Stimulated activated CD8-positive, alpha-beta memory T cell treated with anti-CD3 and anti-CD28 coated beads, Interleukin-7, amount 100 ng/mL, for 4 hours (primary cell): ENCODE results near the gene TCN1.
"Not testable (repeated sequence)": the region's sequence is repeated elsewhere in the genome, so short reads cannot be mapped to it uniquely, and the experiment has no call there.

Source experiments
- DNase-seq, 2 donors: peaks; one replicate each; pipeline ENCODE4 v3.0.0-alpha.2; 2020; ENCODE audit warnings: low read depth in 2 of 2

TCN1 gene

DNA sequence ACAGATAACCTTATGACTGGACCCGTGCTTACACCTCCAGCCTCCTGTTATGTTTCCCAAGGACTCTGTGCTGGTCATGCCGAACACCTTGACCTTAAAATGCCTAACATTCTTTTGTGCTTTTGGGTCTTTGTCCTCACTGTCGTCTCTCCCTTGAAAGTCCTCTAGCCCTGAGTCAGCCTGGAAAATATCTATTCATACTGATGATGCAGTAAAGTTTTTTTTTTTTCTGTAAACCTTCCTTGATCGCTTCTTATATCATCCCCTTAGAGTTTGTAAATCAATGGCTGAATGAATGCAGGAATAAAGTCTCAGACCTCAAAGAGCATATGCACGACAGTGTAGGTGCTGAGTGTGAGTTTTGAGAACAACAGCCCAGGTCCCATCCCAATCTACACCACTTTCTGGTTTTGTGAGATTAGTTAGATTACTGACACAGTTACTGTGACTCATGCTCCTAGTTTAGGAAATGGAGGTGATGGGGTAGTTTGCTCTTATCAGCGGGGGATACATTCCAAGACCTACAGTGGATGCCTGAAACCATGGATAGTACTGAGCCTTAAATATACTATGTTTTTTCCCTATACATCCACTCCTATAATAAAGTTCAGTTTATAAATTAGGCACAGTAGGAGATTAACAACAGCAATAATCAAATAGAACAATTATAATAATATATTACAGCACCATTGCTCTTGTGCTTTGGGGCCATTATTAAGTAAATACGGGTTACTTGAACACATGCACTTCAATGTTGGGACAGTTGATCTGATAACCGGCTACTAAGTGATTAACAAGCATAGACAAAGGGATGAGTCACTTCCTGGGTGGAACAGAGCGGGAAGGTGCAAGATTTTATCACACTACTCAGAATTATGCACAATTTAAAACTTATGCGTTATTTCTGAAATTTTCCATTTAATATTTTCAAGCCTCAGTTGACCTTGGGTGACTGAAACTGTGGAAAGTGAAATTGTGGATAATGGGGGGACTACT, 8.6 kb downstream of the TCN1 start:
- DNase-seq, result peak in 1 of 2 donors; percentile 10

GRCh38 chr11:59854871-59855270, 11.4 kb downstream of the TCN1 start:
- no peak for DNase-seq

DNA sequence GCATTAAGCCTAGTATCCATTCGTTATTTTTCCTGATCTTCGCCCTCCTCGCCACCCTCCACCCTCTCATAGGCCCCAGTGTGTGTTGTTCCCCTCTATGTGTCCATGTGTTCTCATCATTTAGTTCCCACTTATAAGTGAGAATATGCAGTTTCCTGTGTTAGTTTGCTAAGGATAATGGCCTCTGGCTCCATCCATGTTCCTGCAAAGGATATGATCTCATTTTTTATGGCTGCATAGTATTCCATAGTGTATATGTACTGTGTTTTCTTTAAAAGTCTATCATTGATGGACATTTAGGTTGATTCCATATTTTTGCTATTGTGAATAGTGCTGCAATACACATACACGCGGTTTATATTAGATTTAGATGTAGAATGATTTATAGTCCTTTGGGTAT, 14.9 kb downstream of the TCN1 start:
- not testable (repeated sequence) for DNase-seq

- DNase-seq, result not testable (repeated sequence)
Observed at GRCh38 chr11:59849551-59849950, 16.7 kb downstream of the TCN1 start.

DNA sequence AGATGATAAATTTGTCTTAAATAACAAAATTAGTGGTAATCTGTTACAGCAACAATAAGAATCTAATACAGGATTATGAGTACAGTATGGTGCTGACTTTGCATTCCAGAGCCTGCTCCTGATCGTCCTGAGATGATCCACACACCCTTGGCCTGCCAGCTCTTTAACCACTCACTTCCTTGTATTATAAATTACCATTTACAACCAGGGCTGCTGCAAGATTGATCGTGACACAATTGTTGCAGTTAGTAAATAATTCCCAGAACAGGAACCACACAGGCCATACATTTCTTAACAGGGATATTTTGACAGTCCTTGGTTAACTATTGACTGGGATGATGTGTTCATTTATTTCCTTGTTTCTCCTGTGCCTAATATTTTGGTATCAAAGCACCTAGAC, 17.2 kb downstream of the TCN1 start:
- DNase-seq, result no peak

- DNase-seq, result not testable (repeated sequence)
Observed at GRCh38 chr11:59848439-59848838, 17.8 kb downstream of the TCN1 start.

DNA sequence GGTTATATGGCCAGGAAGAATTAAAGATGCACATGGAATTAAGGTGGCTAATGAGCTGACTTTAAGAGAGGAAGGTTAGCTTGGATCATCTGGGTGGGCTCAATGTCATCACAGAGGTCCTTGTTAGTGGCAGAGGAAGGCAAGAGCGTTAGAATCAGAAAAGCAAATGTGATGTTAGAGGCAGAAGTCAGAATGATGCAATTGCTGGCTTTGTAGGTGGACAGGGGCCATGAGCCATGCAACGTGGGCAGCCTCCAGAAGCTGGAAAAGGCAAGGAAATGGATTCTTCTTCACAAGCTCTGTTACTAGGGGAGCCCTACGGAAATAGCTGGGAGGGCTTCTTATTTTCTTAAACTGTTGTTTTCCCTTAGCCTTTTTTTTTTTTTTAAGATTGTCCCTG, 18.7 kb downstream of the TCN1 start:
- no peak for DNase-seq

- no peak for DNase-seq
Observed at GRCh38 chr11:59846556-59846955, 19.7 kb downstream of the TCN1 start.

DNA sequence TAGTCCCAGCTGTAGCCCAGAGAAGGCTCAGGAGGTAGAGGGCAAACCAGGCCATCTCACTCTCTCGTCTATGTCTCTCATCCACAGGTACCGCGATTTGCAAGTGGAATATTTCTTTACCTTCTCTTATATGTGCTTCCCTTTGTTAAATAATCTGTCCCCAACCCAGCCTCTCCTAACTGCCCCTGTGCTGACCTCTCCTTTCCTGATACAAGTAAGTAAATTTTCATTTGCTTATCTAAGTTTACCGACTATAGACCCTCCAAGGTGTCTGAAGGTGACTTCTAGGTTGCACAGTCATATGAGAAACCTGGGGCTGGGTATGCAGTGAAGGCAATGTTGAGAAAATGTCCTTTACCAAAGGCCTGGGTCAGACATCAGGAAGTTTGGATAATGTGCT, 20.9 kb downstream of the TCN1 start, which contains the start of gene CBLIF:
TSS of gene CBLIF (minus strand) at position 101 of the 400 bp plus-strand sequence. CDS start at position 55, 46 bp downstream.
- DNase-seq, result no peak

- DNase-seq, result no peak
Observed at GRCh38 chr11:59842316-59842715, 24.0 kb downstream of the TCN1 start.

- DNase-seq, result no peak
Observed at GRCh38 chr11:59841514-59841913, 24.8 kb downstream of the TCN1 start.

DNA sequence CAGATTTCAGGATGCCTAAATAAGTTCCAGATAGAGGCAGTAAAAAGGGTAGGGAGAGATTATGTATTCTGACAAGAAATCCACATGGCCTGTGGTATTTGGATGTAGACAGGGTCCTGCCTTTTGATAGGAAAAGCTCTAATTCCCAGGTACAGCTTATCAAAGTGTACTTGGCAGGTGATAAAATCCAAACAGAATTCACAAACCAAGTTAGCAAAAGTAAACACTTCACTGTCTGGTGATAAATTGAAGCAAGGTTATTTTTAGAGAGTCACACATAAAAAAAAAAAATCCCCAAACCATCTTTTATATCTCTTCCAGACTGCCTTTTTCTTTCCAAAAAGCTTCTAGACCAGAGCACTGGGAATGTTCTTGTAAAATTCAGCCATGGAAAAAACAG, 26.7 kb downstream of the TCN1 start:
- DNase-seq, result no peak

DNA sequence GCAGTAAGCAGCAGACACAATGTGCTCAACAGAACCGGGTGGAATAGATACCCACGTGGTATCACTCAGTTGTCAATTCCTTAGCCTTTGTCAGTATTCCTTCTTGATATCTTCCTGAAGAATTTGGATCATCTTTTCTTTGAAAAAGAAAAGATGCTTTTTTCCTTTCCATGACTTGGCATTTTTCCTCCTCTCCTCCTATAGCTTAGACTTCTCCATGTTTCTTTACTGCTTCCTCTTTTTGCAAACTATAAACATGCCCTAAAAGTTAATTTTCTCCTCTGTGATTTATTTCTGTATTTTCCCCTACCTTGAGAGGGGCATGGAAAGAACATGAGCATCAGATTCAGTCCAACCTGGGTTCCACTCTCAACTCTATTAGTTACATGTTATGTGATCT, 32.7 kb downstream of the TCN1 start:
- DNase-seq, result no peak

- DNase-seq, result no peak
Observed at GRCh38 chr11:59829358-59829757, 36.9 kb downstream of the TCN1 start.

DNA sequence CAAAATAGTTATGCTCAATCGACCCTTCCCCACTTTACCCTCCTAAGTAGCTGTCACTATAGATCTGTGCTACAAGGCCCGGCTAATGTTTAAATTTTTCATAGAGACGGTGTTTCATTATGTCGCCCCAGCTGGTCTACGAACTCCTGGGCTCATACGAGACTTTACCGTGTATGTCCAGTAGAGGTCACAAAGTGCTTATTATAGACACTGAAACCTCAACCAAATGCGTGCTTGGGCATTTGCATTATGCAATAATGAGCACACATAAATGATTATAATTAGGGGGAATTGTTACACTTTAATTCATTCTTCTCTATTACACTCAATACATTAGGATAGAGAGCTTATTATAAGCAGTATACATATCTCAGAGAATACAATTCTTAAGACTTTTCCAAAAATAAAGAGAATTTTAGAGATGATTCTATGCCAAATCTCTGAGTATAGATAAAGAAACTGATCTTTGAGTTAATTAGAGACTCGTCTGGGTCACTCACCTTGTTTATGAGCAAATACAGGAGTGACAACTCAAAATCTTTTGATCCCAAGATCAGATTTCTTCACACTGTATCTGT, 43.2 kb downstream of the TCN1 start:
- DNase-seq, result peak in 1 of 2 donors; percentile 14

DNA sequence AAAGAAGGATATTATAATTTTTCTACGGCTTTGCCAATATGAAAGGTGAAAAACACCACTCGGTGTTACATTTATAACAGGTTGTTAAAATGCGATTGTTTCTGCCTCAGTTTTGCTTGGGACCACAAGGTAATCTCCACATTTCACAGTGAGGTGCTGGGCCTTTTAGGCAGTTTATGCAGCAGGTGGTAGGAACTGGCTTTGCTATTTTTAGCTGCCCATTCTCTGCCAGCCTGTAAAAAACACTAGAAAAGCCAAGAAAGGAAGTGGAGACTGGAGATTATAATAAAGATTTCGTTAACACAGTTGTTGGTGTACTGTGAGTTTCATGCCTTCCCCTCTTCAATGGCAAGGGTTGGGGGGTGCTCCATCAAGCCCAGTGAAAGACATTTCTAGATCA, 47.7 kb downstream of the TCN1 start:
- no peak for DNase-seq

GRCh38 chr11:59816434-59816833, 49.9 kb downstream of the TCN1 start:
- DNase-seq, result not testable (repeated sequence)

- no peak for DNase-seq
Observed at GRCh38 chr11:59815754-59816153, 50.5 kb downstream of the TCN1 start.

DNA sequence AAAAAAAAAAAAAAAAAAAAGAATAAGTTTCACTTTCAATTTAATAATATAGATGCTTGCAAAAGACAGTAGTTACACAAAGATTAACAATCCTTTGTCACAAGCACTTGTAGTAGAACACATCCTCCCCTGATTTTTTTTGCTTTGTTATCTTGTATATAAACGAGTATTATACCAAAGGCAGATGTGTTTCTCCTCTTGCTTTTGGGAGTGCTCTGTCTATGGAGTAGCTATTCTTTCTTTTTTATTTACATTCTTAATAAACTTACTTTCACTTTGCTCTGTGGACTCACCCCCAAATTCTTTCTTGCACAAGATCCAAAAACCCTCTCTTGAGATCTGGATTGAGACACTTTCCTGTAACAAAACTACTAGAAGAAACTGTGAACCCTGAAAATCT, 52.3 kb downstream of the TCN1 start:
- no peak for DNase-seq

DNA sequence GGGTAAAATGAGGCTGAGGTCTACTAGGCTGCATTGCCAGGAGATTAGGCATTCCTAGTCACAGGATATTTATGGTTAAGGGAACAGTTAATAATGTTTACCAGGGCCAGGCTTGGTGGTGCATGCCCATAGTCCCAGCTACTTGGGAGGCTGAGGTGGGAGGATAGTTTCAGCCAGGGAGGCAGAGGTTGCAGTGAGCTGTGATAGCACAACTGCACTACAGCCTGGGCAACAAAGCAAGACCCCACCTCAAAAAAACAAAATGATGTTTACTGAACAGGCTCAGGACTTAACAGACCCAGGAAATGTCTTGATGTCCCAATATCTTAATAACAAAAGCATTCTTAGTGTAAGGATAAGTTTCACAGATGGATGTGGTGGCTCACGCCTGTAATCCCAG, 52.9 kb downstream of the TCN1 start:
- no peak for DNase-seq

DNA sequence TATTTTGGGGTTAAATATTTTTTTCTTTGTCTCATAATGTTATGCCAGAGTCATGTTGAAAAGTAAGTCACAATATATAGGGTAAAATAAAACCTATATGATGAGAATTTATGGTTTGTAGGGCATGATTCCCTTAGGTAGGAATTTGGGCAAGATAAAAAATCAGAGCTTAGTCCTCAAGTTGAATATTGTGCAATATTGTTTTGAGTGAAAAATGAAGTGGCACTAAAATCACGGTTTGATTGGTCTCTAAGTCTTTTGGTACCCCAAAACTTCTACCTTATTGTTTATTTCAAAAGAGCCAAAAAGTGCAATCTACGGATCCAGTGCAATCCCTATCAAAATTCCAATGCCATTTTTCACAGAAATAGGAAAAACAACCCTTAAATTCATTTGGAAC, 54.1 kb downstream of the TCN1 start:
- no peak for DNase-seq

- DNase-seq, result no peak
Observed at GRCh38 chr11:59810911-59811259, 55.4 kb downstream of the TCN1 start.
